Suprapubic skin (tissue), 3 donors: ENCODE results near the gene CDH13.

ENCODE experiments used
- POLR2A ChIP-seq, 2 donors: fragments of 450-650 bp; IDR thresholded peaks; one replicate each; pipeline ENCODE4 v1.6.1; 2017; ENCODE audit warnings: antibody characterized with exemption in 2 of 2, mild to moderate bottlenecking in 2 of 2, moderate library complexity in 2 of 2
- TF ChIP-seq, protein P1 (sequence below), 2 donors: fragments of 200-600 bp in 1 of 2; fragments of 450-650 bp in 1 of 2; sonication (generic) in 1 of 2; IDR thresholded peaks; one replicate each; pipeline ENCODE4 v1.5.1; 2016 to 2019; ENCODE audit warnings: antibody characterized with exemption in 2 of 2, mild to moderate bottlenecking in 1 of 2, moderate library complexity in 1 of 2

DNA sequence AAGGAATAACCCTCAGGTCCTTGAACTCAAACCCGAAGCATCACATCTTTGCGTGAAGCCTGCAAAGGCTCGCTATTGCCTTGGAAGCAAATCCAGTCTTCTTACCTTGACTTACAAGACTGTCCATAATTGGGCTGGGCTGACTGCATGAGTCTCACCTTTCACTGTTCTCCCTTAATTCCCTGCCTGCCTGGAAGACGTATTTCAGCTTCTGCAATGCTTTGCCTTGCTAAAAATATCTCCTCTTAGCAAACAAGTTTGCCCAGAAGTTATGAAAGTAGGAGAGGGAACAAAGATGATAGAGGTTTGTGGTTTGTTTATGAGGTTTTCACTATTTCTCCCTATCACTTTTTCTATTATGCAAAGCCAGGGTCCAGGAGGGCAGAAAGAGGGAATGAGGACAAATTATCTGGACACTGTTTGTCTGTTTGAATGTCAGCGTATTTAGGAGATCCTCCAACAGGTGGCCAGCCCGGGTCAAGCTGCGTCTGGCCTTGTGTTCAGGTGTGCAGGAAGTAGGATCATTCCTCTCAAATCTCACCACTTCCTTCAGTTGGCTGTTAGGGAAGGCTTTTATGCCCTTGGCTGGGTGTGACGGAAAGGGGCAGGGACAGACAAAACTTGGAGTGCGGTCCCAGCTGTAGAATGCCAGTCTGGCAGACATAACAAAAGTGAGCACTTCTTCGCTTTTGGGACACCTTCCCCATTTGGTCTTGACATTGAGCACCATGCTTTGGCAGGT, 488.9 kb downstream of the CDH13 start:
- no peak for TF ChIP-seq POLR2A (IDR thresholded peaks at IDR 0.05)
- TF ChIP-seq, protein P1, sequence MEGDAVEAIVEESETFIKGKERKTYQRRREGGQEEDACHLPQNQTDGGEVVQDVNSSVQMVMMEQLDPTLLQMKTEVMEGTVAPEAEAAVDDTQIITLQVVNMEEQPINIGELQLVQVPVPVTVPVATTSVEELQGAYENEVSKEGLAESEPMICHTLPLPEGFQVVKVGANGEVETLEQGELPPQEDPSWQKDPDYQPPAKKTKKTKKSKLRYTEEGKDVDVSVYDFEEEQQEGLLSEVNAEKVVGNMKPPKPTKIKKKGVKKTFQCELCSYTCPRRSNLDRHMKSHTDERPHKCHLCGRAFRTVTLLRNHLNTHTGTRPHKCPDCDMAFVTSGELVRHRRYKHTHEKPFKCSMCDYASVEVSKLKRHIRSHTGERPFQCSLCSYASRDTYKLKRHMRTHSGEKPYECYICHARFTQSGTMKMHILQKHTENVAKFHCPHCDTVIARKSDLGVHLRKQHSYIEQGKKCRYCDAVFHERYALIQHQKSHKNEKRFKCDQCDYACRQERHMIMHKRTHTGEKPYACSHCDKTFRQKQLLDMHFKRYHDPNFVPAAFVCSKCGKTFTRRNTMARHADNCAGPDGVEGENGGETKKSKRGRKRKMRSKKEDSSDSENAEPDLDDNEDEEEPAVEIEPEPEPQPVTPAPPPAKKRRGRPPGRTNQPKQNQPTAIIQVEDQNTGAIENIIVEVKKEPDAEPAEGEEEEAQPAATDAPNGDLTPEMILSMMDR (IDR thresholded peaks at IDR 0.05) = no peak
